Adrenal gland (tissue), 5 donors: Measurements from ENCODE around the gene GRAMD1C.

Experiments used
- POLR2A ChIP-seq, 2 donors: fragments of 450-650 bp; IDR thresholded peaks; one replicate each; pipeline ENCODE4 v1.6.1; 2017; ENCODE audit warnings: antibody characterized with exemption in 2 of 2, mild to moderate bottlenecking in 2 of 2, moderate library complexity in 1 of 2
- TF ChIP-seq, protein P1 (sequence below), 6 experiments: fragments of 450-650 bp in 4 of 6; fragments of 200-600 bp in 2 of 6; sonication (generic) in 1 of 6; IDR thresholded peaks; 1 replicate in 5 of 6; 2 replicates in 1 of 6; pipeline versions ENCODE4 v1.5.1 to v1.8.0; 2016 to 2021; ENCODE audit warnings: antibody characterized with exemption in 6 of 6, mild to moderate bottlenecking in 2 of 6, moderate library complexity in 1 of 6
- donor health status: DM: no; HTN: no; CAD: no.

DNA sequence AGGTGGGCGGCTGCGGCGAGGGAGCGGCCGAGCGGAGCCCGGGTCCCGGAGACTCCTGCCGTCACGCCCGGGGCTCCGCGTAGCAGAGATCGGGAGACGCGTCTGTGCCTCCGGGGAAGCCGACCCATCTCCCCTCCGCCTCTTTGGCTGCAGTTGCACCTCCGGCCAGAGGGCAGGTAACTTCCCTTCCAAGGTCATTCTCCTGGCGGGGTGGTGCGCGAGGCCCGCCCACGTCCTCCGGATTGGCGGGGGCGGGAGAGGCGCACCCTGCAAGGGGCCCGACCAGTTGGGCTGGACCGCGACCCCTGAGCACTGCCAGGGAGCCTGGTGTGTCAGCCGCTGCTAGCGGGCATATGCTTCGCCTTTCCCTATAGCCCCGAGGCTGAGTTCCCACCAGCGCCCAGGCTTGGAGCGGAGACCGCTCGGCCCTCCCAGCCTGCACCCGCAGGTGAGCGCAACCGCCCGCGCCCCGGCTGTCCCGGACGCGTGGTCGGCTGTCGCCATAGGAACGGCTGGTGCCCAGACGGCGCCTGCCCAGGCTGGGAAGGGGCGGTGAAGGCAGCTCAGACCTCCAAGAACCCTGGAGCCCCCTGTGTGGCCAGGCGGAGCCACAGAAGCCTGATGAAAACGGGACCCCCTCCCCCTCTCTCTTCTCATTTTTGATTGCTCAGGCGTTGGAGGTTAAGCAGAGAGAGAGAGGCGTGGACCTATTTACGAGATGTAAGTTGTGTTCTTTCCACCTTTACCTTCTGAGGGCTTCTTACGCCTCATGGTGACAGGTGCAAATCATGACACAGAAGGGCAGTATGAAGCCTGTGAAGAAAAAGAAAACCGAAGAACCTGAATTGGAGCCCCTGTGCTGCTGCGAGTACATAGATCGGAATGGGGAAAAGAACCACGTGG lies 109.7 kb downstream of the GRAMD1C start:
- TF ChIP-seq, protein P1, sequence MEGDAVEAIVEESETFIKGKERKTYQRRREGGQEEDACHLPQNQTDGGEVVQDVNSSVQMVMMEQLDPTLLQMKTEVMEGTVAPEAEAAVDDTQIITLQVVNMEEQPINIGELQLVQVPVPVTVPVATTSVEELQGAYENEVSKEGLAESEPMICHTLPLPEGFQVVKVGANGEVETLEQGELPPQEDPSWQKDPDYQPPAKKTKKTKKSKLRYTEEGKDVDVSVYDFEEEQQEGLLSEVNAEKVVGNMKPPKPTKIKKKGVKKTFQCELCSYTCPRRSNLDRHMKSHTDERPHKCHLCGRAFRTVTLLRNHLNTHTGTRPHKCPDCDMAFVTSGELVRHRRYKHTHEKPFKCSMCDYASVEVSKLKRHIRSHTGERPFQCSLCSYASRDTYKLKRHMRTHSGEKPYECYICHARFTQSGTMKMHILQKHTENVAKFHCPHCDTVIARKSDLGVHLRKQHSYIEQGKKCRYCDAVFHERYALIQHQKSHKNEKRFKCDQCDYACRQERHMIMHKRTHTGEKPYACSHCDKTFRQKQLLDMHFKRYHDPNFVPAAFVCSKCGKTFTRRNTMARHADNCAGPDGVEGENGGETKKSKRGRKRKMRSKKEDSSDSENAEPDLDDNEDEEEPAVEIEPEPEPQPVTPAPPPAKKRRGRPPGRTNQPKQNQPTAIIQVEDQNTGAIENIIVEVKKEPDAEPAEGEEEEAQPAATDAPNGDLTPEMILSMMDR (IDR thresholded peaks at IDR 0.05), result no peak
- TF ChIP-seq POLR2A (IDR thresholded peaks at IDR 0.05), result no peak
